Panc1 (cell line): ENCODE measurements around the gene MRPL24.

Experiments
- REST ChIP-seq, 2 experiments: IDR thresholded peaks; 2 replicates each; pipeline ENCODE4 v1.6.1; 2011 to 2012; ENCODE audit warnings: low read depth in 2 of 2, control low read depth in 1 of 2, low read length in 1 of 2, mild to moderate bottlenecking in 1 of 2, moderate library complexity in 1 of 2; ENCODE audit not compliant: insufficient read depth in 1 of 2
- SIN3A ChIP-seq: IDR thresholded peaks from 2 replicates; pipeline ENCODE4 v1.6.1; 2012; ENCODE audit warnings: low read depth, mild to moderate bottlenecking, low read length, moderate library complexity, borderline replicate concordance; ENCODE audit not compliant: insufficient read depth
- TF ChIP-seq, protein P1 (sequence below): fragments of 450-650 bp; IDR thresholded peaks from 2 replicates; pipeline ENCODE4 v1.5.1; 2017; ENCODE audit warnings: mild to moderate bottlenecking

GRCh38 chr1:156727492-156727891, 13.4 kb downstream of the MRPL24 start:
- TF ChIP-seq SIN3A (no peak), REST (IDR thresholded peaks at IDR 0.05; ENCODE audit: insufficient read depth in 1 of 2, low read depth in 2 of 2, low read length in 1 of 2) (no peak)
- TF ChIP-seq, protein P1, sequence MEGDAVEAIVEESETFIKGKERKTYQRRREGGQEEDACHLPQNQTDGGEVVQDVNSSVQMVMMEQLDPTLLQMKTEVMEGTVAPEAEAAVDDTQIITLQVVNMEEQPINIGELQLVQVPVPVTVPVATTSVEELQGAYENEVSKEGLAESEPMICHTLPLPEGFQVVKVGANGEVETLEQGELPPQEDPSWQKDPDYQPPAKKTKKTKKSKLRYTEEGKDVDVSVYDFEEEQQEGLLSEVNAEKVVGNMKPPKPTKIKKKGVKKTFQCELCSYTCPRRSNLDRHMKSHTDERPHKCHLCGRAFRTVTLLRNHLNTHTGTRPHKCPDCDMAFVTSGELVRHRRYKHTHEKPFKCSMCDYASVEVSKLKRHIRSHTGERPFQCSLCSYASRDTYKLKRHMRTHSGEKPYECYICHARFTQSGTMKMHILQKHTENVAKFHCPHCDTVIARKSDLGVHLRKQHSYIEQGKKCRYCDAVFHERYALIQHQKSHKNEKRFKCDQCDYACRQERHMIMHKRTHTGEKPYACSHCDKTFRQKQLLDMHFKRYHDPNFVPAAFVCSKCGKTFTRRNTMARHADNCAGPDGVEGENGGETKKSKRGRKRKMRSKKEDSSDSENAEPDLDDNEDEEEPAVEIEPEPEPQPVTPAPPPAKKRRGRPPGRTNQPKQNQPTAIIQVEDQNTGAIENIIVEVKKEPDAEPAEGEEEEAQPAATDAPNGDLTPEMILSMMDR, result no peak
